Mesodermal cell (in vitro differentiated cells): ENCODE measurements around the gene PPARGC1A.

ENCODE experiments used
- H3K27ac ChIP-seq: 2 replicates; pipeline ENCODE4 v1.7.0; 2013; ENCODE audit warnings: mild to moderate bottlenecking, low read depth, low read length, moderate library complexity; ENCODE audit not compliant: severe bottlenecking
- H3K36me3 ChIP-seq: 2 replicates; pipeline ENCODE4 v1.7.1; 2013; ENCODE audit warnings: mild to moderate bottlenecking, low read length, moderate library complexity; ENCODE audit not compliant: control insufficient read depth, insufficient read depth
- H3K4me1 ChIP-seq: one replicate; pipeline ENCODE4 v1.7.1; 2013; ENCODE audit warnings: mild to moderate bottlenecking, low read length; ENCODE audit not compliant: insufficient read depth, control insufficient read depth, poor library complexity, severe bottlenecking
- H3K4me3 ChIP-seq: 2 replicates; pipeline ENCODE4 v1.7.0; 2013; ENCODE audit warnings: low read length, control low read depth, mild to moderate bottlenecking; ENCODE audit not compliant: insufficient read depth, poor library complexity, severe bottlenecking; ENCODE audit errors: extremely low read depth
- H3K9me3 ChIP-seq: 2 replicates; pipeline ENCODE4 v1.7.1; 2013; ENCODE audit warnings: mild to moderate bottlenecking, low read length, moderate library complexity; ENCODE audit not compliant: control insufficient read depth
- WGBS, 2 experiments: methylation state at CpG; one replicate each; pipeline ENCODE4 v1.1.5; 2013; ENCODE audit warnings: missing lambda C conversion rate in 2 of 2; ENCODE audit not compliant: insufficient coverage in 2 of 2; 5-methylcytosine and 5-hydroxymethylcytosine counted together

The PPARGC1A gene

GRCh38 chr4:23860919-23861318, 28.9 kb downstream of the PPARGC1A start:
- Histone ChIP-seq H3K4me1 (peaks cover 8% of the 10 kb centered on the region), H3K9me3 (no peaks in the 10 kb centered on the region), H3K4me3 (no peak overlapping the region), H3K36me3 (no peaks in the 10 kb centered on the region), H3K27ac (no peak overlapping the region)
- 76% methylated on average over 2 of the region's 3 CpGs; no CpG with 5 or more reads in 1 of the 2 experiments for WGBS, 2 experiments

GRCh38 chr4:23857367-23857959, 32.4 kb downstream of the PPARGC1A start:
- Histone ChIP-seq H3K4me1 (peaks cover 11% of the 10 kb centered on the region), H3K9me3 (no peaks in the 10 kb centered on the region), H3K4me3 (no peak overlapping the region), H3K27ac (no peak overlapping the region), H3K36me3 (no peaks in the 10 kb centered on the region)
- whole genome bisulfite sequencing, 2 experiments: 83 to 89% methylated on average over 1 to 2 of the region's 4 CpGs

GRCh38 chr4:23856630-23857029, 33.2 kb downstream of the PPARGC1A start:
- H3K36me3 ChIP-seq: no peaks in the 10 kb centered on the region
- peaks cover 11% of the 10 kb centered on the region for H3K4me1 ChIP-seq
- 92 to 100% methylated on average over 2 of the region's 3 CpGs for WGBS, 2 experiments
- no peaks in the 10 kb centered on the region for H3K9me3 ChIP-seq
- H3K27ac ChIP-seq: no peak overlapping the region
- H3K4me3 ChIP-seq: no peak overlapping the region

- H3K27ac ChIP-seq: no peak overlapping the region
- WGBS, 2 experiments: 67 to 74% methylated on average over 3 to 4 of the region's 5 CpGs
Observed at GRCh38 chr4:23855912-23856605, 33.8 kb downstream of the PPARGC1A start.

GRCh38 chr4:23853986-23854660, 35.7 kb downstream of the PPARGC1A start:
- H3K4me3 ChIP-seq: no peak overlapping the region
- H3K27ac ChIP-seq: no peak overlapping the region
- peaks cover 11% of the 10 kb centered on the region for H3K4me1 ChIP-seq
- WGBS, 2 experiments: 83 to 100% methylated on average over 1 of the region's 4 CpGs
- H3K9me3 ChIP-seq: no peaks in the 10 kb centered on the region
- H3K36me3 ChIP-seq: no peaks in the 10 kb centered on the region

More at GRCh38 chr4:23855912-23856605, 33.8 kb downstream of the PPARGC1A start:
- no peaks in the 10 kb centered on the region for H3K36me3 ChIP-seq
- no peak overlapping the region for H3K4me3 ChIP-seq
- peaks cover 11% of the 10 kb centered on the region for H3K4me1 ChIP-seq
- no peaks in the 10 kb centered on the region for H3K9me3 ChIP-seq

GRCh38 chr4:23851464-23851863, 38.4 kb downstream of the PPARGC1A start:
- no peak overlapping the region for H3K4me3 ChIP-seq
- no peaks in the 10 kb centered on the region for H3K36me3 ChIP-seq
- H3K9me3 ChIP-seq: no peaks in the 10 kb centered on the region
- H3K4me1 ChIP-seq: peaks cover 8% of the 10 kb centered on the region
- no peak overlapping the region for H3K27ac ChIP-seq
- 82 to 91% methylated on average over 1 to 2 of the region's 2 CpGs for WGBS, 2 experiments

- no peaks in the 10 kb centered on the region for H3K4me1 ChIP-seq
- no peaks in the 10 kb centered on the region for H3K36me3 ChIP-seq
- H3K9me3 ChIP-seq: no peaks in the 10 kb centered on the region
- WGBS, 2 experiments: no CpG with 5 or more reads among the region's 2 CpGs
- H3K4me3 ChIP-seq: no peak overlapping the region
- no peak overlapping the region for H3K27ac ChIP-seq
Observed at GRCh38 chr4:23847158-23847557, 42.7 kb downstream of the PPARGC1A start.

GRCh38 chr4:23844961-23845360, 44.9 kb downstream of the PPARGC1A start:
- no CpG with 5 or more reads among the region's 4 CpGs for WGBS, 2 experiments
- Histone ChIP-seq H3K9me3 (no peaks in the 10 kb centered on the region), H3K4me1 (no peaks in the 10 kb centered on the region), H3K36me3 (no peaks in the 10 kb centered on the region), H3K4me3 (no peak overlapping the region), H3K27ac (no peak overlapping the region)

DNA sequence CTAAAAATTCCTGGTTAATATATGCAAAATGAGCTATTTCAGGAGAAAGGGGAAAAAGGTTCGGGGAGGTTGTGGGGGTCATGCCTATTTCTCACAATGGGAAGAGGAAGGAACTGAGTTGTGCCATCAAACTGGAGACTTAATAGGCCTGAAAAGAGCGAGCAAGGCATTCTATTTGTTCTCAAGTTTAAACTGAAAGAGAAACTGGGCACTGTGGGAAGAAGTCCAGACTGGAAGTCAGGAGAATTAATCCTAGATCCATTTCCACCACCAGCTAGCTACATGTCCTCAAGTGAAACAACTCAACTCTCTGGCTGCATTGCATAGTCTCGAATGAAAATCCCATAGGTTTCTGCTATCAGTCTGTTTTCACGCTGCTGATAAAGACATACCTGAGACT, 50.6 kb downstream of the PPARGC1A start:
- no peaks in the 10 kb centered on the region for H3K9me3 ChIP-seq
- H3K36me3 ChIP-seq: no peaks in the 10 kb centered on the region
- 92 to 93% methylated on average over 3 to 4 of the region's 4 CpGs for WGBS, 2 experiments
- H3K4me1 ChIP-seq: no peaks in the 10 kb centered on the region
- no peak overlapping the region for H3K27ac ChIP-seq
- H3K4me3 ChIP-seq: no peak overlapping the region

- H3K9me3 ChIP-seq: no peaks in the 10 kb centered on the region
- no peak overlapping the region for H3K27ac ChIP-seq
- 92 to 100% methylated on average over 1 to 2 of the region's 3 CpGs for WGBS, 2 experiments
- H3K36me3 ChIP-seq: no peaks in the 10 kb centered on the region
- no peaks in the 10 kb centered on the region for H3K4me1 ChIP-seq
- H3K4me3 ChIP-seq: no peak overlapping the region
Observed at GRCh38 chr4:23838607-23839006, 51.2 kb downstream of the PPARGC1A start.

- WGBS, 2 experiments: 20% methylated on average over 1 of the region's 3 CpGs; no CpG with 5 or more reads in 1 of the 2 experiments
- Histone ChIP-seq H3K4me1 (no peaks in the 10 kb centered on the region), H3K4me3 (no peak overlapping the region), H3K27ac (no peak overlapping the region), H3K36me3 (no peaks in the 10 kb centered on the region), H3K9me3 (no peaks in the 10 kb centered on the region)
Observed at GRCh38 chr4:23838131-23838530, 51.7 kb downstream of the PPARGC1A start.
